KOPT-K1 (cell line): ENCODE results near the gene DNAH9.

Experiments used
- H3K27ac ChIP-seq: fragments of 200-600 bp; sonication (generic); 2 replicates; pipeline ENCODE4 v1.5.1; 2016; ENCODE audit warnings: antibody characterized with exemption, mild to moderate bottlenecking, low read depth, low read length; ENCODE audit not compliant: poor library complexity, severe bottlenecking
- H3K36me3 ChIP-seq: fragments of 200-600 bp; sonication (generic); 2 replicates; pipeline ENCODE4 v1.5.1; 2017; ENCODE audit warnings: antibody characterized with exemption, mild to moderate bottlenecking, low read length, moderate library complexity; ENCODE audit not compliant: insufficient read depth
- H3K9me3 ChIP-seq: fragments of 200-600 bp; sonication (generic); 2 replicates; pipeline ENCODE4 v1.5.1; 2017; ENCODE audit warnings: antibody characterized with exemption, low read length, mild to moderate bottlenecking; ENCODE audit not compliant: insufficient read depth, poor library complexity, severe bottlenecking

DNAH9 gene

DNA sequence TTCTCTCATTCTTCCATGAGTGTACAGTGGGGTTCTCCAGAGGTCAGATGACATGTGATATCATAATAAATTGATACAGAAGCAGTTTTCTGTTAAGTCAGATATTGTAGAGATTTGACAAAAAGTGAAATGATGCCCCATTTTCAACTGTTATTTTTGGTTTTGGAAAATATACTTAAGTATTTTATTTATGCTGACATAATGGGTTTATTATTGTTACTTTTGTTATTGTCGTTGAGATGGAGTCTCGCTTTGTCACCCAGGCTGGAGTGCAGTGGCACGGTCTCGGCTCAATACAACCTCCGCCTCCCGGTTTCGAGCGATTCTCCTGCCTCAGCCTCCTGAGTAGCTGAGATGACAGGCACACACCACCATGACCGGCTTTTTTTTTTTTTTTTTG, 94.4 kb downstream of the DNAH9 start:
- Histone ChIP-seq H3K27ac (no peak overlapping the region), H3K36me3 (no peaks in the 10 kb centered on the region), H3K9me3 (no peaks in the 10 kb centered on the region)

DNA sequence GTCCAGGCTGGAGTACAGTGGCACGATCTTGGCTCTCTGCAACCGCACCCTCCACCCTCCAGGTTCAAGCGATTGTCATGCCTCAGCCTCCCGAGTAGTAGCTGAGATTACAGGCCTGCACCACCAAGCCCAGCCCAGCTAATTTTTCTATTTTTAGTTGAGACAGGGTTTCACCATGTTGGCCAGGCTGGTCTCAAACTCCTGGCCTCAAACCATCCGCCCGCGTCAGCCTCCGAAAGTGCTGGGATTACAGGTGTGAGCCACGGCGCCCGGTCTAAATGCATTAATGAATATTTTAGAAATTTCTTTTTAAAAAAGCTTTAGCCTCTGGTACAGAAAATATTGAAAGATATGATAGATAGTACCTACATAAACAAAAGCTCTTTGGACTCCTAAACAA, 95.0 kb downstream of the DNAH9 start:
- Histone ChIP-seq H3K36me3 (no peaks in the 10 kb centered on the region), H3K9me3 (no peaks in the 10 kb centered on the region), H3K27ac (no peak overlapping the region)

DNA sequence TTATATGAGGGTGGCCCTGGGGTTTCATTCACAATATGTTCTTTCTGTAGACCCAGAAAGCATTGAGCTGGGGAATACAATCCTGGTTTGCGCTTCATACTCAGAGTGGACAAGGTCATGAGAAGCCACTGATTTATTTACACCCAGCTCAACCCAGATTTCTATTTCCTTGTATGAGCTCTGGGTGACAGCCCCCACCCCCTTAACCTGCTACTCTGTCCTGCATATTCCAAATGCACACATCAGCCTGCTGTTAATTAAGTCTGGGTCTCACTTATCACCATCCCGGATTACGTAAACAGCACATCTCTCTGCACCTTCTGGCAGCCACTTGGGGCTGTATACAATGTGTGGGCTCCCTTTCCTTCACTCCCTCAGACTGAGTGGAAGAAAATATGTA, 102.4 kb downstream of the DNAH9 start:
- Histone ChIP-seq H3K27ac (no peak overlapping the region), H3K9me3 (no peaks in the 10 kb centered on the region), H3K36me3 (no peaks in the 10 kb centered on the region)

DNA sequence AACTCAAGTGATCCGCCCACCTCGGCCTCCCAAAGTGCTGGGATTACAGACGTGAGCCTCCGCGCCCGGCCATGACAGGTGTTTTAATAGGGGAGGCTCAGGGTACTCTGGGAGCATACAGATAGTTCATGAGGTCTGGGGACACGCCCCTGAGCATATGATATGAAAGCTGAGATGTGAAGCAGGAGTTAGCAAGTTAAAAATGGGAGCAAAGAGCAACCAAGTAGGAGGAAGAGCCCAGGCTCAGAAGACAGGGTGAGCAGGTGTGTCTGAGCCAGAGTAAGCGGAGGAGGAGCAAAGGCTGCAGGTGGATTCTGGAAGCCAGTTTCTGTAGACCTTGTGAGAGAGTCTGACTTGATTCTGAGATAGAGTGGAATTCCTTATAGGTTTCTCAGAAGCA, 103.6 kb downstream of the DNAH9 start:
- no peak overlapping the region for H3K27ac ChIP-seq
- no peaks in the 10 kb centered on the region for H3K36me3 ChIP-seq
- H3K9me3 ChIP-seq: no peaks in the 10 kb centered on the region

DNA sequence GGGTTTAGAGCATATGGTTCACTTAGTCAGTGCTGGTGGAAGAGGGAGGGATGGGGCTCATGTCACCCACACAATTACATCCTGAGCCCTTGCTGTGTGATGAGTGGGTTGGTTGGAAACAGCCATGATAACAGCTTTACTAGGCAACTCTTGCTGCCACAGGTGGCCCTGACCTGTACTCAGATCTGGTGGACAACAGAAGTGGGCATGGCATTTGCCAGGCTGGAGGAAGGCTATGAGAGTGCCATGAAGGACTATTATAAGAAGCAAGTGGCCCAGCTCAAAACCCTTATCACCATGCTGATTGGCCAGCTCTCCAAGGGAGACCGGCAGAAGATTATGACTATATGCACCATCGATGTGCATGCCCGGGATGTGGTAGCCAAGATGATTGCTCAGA, 105.8 kb downstream of the DNAH9 start:
- no peaks in the 10 kb centered on the region for H3K9me3 ChIP-seq
- H3K27ac ChIP-seq: no peak overlapping the region
- no peaks in the 10 kb centered on the region for H3K36me3 ChIP-seq

DNA sequence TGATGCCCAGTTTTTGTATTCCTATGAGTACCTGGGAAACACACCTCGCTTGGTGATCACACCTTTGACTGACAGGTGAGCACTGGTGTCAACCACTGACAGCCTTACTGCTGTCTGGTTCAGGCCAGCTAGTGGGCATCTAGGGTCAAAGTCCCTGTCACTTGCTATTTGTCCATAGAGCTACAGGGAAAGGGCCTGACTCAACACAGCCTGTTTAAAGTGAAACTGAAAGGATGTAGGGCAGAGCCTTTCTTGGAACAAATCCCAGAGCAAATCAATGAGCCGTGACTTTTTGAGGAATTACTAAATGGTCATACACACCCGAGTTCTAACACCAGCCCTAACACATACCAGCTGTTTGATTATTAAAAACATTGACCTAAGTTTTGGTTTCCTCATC, 106.8 kb downstream of the DNAH9 start:
- Histone ChIP-seq H3K36me3 (no peaks in the 10 kb centered on the region), H3K9me3 (no peaks in the 10 kb centered on the region), H3K27ac (no peak overlapping the region)

DNA sequence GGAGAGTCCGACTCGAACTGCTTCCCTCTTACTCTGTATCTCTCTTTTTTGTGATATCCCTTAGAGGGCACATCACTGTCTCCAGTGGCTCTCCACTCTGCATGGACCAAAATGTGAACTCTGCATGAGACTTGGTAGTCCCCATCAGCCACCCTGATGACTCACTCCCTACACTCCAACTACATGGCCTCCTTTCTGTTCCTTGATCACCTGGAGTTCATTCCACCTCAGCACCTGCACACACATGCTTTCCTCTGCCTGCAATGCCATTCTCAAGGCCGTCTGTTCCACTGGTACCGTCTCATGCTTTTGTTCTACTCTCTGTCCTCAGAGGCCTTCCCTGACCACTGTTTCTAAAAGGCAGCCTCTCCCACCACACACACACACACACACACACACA, 109.3 kb downstream of the DNAH9 start:
- Histone ChIP-seq H3K36me3 (no peaks in the 10 kb centered on the region), H3K27ac (no peak overlapping the region), H3K9me3 (no peaks in the 10 kb centered on the region)

DNA sequence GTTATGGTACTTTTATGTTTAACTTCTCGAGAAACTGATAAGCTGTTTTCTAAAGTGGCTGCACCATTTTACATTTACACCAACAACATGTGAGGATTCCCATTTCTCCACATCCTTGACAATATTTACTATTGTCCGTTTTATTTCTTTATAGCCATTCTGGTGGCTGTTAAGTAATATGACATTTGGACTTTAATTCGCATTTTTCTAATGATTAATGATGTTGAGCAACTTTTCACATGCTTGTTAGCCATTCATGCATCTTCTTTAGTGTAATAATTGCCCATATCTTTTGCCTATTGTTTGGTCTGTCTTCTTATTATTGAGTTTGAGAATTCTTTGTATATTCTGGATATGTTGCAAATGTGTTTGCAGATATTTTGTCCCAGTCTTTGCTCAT, 114.2 kb downstream of the DNAH9 start:
- no peak overlapping the region for H3K27ac ChIP-seq
- H3K36me3 ChIP-seq: no peaks in the 10 kb centered on the region
- no peaks in the 10 kb centered on the region for H3K9me3 ChIP-seq

DNA sequence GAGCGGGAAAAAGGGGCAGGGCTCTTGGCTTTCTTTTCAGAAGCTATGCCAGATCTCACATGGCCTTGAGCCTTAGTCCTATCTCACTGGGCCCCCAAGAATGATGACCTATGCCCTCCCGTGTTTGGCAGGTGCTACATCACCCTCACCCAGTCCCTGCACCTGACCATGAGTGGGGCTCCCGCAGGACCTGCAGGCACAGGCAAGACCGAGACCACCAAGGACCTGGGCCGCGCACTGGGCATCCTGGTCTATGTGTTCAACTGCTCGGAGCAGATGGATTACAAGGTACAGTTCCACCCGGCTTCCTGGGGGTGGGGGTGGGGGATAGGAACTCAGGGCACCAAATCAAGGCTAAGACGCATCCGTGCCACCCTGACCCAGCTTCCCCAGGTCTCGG, 120.9 kb downstream of the DNAH9 start:
- H3K36me3 ChIP-seq: no peaks in the 10 kb centered on the region
- H3K9me3 ChIP-seq: no peaks in the 10 kb centered on the region

DNA sequence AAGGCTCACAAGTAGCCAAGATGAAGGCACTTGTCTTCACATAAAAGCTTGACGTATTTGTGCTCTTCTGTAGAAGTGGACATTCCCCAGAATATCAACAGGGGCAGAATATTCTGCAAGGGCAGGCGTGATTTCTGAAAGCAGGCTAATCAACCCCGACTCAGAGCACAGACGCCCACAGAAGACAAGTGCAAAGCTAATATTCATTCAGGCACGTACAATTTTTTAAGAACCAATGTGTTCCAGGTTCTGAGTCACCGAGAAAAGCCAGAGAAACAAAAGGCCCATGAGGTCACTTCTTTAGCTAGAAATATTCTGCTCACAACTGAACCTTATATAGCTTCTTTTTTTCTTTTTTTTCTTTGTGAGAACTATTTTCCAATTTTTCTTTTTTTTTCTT, 121.6 kb downstream of the DNAH9 start:
- H3K36me3 ChIP-seq: no peaks in the 10 kb centered on the region
- H3K9me3 ChIP-seq: no peaks in the 10 kb centered on the region
- no peak overlapping the region for H3K27ac ChIP-seq

More for the DNA sequence above, 120.9 kb downstream of the DNAH9 start:
- no peak overlapping the region for H3K27ac ChIP-seq

DNA sequence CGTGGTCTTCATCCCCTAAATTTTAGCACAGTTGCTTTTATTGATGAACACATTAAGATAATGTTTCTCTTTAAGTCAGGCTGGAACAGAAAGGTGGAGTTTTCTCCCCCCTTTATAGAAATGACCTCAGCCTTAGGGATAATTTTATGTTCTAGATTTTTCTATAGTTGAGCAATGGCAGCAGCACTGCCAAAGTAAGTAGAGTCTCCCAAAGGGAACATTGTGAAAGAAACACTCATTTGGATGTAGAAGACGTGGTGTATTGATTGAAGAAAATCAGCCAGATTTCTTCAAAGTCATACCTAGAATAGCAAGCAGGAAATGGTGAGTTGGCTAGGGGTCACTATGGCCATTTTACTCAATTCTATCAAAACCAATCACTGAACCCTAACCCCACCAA, 122.5 kb downstream of the DNAH9 start:
- H3K9me3 ChIP-seq: no peaks in the 10 kb centered on the region
- no peaks in the 10 kb centered on the region for H3K36me3 ChIP-seq
- H3K27ac ChIP-seq: no peak overlapping the region

DNA sequence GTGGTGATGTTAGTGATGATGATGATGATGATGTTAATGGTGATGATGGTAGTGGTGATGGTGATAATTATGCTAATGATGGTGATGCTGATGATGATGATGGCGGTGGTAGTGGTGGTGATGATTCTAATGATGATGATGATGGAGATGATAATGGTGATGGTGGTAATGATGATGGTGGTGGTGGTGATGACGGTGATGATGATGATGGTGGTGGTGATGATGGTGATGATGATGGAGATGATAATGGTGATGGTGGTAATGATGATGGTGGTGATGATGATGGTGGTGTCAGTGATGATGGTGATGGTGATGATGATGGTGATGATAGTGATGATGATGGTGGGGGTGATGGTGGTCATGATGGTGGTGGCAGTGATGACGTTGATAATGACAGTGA, 132.5 kb downstream of the DNAH9 start:
- Histone ChIP-seq H3K36me3 (no peaks in the 10 kb centered on the region), H3K9me3 (no peaks in the 10 kb centered on the region), H3K27ac (no peak overlapping the region)

DNA sequence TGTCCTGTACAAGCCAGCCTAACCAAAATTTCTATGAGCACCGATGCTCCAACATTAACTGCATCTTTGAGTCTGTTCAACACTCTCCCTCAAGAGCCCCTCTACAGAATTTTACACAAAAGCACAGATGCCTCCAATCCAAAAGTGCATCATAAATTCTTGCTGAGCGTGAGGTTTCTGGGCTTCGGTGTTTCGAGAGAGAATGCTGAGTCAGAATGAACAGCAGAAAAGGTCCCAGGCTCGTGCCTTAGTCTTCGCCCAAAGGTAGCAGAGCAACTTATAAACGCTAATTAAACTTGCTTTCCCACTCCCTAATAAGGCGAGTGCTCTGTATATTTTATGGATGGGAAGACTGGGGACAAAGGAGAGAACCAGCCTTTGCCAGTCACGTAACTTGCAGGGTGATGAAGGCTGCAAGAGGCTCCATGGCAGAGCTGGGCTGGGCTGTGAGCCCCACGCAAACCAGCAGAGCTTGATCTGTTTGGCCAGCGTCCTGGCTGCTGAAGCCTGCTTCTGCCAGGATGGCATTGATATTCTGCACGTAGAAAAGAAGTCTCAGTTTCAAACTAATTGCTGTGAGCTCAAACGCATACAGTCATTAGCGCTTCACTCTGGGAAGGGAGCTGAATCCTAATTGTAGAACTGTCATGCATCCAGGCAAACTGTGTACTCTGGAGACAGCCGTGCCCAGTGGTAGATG, 138.5 kb downstream of the DNAH9 start:
- Histone ChIP-seq H3K36me3 (no peaks in the 10 kb centered on the region), H3K9me3 (no peaks in the 10 kb centered on the region), H3K27ac (no peak overlapping the region)

DNA sequence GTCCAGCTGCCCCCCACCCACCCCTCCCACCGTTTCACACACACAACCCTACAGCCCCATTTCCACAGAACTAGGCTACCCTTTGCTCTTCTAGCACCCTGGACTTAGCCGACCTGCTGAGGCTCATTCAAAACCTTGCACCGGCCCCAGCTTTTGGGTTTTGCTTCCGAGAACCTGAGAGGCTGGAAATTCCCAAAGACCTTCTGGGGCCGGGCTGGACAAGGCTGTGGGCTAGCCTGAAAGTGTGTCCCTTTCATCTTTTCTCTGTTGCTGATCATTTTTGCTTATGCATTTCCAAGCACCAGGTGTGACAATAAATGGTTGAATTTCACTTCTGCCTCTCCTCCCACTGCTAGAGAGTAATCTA, 139.0 kb downstream of the DNAH9 start:
- H3K36me3 ChIP-seq: no peaks in the 10 kb centered on the region
- no peak overlapping the region for H3K27ac ChIP-seq
- no peaks in the 10 kb centered on the region for H3K9me3 ChIP-seq

DNA sequence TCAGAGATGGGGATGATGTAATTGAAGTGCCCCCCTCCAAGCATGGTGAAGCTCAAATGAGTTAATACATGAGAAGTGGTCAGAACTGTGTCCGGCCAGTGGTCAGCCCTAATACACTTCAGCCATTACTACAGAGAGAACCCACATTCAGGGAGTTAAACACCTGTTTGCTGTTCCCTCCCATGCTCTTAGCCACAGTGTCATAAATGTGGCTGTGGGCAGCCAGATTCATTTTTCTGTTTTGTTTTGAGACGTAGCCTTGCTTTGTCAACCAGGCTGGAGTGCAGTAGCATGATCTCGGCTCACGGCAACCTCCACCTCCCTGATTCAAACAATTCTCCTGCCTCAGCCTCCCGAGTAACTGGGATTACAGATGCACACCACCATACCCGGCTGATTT, 139.9 kb downstream of the DNAH9 start:
- Histone ChIP-seq H3K27ac (no peak overlapping the region), H3K36me3 (no peaks in the 10 kb centered on the region), H3K9me3 (no peaks in the 10 kb centered on the region)

DNA sequence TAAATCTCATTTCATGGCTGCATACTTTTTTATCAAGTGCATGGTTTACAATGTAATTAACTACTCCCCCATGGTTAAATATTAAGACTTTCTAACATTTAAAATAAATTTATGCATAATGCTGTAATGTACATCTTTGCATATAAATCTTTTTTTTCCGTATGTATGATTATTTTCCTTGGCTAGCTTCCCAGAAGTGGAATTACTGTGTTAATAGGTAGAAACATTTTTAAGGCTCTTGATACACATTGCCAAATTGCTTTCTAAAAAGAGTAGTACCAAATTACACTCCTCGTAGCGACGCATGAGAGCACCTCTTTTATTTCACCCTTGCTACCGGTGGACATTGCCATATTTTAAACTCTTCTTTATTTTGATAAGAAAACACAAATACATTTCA, 141.1 kb downstream of the DNAH9 start:
- H3K27ac ChIP-seq: no peak overlapping the region
- no peaks in the 10 kb centered on the region for H3K36me3 ChIP-seq
- no peaks in the 10 kb centered on the region for H3K9me3 ChIP-seq
